GM19463 (cell line): ENCODE measurements around the gene GIMAP8.

Source experiments
- ATAC-seq: cut with Tn5 transposase; IDR thresholded peaks from one replicate; pipeline ENCODE4 v1.9.1; 2021; ENCODE audit warnings: mild to moderate bottlenecking, moderate library complexity; ENCODE audit not compliant: unreplicated experiment

Gene GIMAP8

GRCh38 chr7:150410680-150411346 is 39.6 kb upstream of the GIMAP8 start:
- no peak for ATAC-seq

- no peak for ATAC-seq
These were observed 38.8 kb upstream of the GIMAP8 start for GRCh38 chr7:150411606-150412005.

GRCh38 chr7:150412016-150412415 is 38.4 kb upstream of the GIMAP8 start:
- ATAC-seq: no peak

GRCh38 chr7:150412518-150413488 is 37.6 kb upstream of the GIMAP8 start:
- ATAC-seq: no peak

GRCh38 chr7:150413640-150414081 is 36.8 kb upstream of the GIMAP8 start:
- ATAC-seq: no peak

GRCh38 chr7:150415161-150416153 is 35.0 kb upstream of the GIMAP8 start:
- no peak for ATAC-seq

GRCh38 chr7:150417239-150417638 is 33.2 kb upstream of the GIMAP8 start:
- no peak for ATAC-seq

GRCh38 chr7:150417863-150418262 is 32.6 kb upstream of the GIMAP8 start:
- ATAC-seq: no peak

- ATAC-seq: no peak
These were observed 30.2 kb upstream of the GIMAP8 start for GRCh38 chr7:150420242-150420641.

GRCh38 chr7:150420987-150421674 is 29.3 kb upstream of the GIMAP8 start:
- ATAC-seq: peak; percentile 99

GRCh38 chr7:150421831-150422230 is 28.6 kb upstream of the GIMAP8 start:
- ATAC-seq: no peak

GRCh38 chr7:150425670-150426069 is 24.8 kb upstream of the GIMAP8 start:
- no peak for ATAC-seq

GRCh38 chr7:150428671-150429451 is 21.6 kb upstream of the GIMAP8 start:
- peak; percentile 69 for ATAC-seq

GRCh38 chr7:150429699-150430098 is 20.7 kb upstream of the GIMAP8 start:
- no peak for ATAC-seq

GRCh38 chr7:150430465-150431085 is 19.9 kb upstream of the GIMAP8 start:
- ATAC-seq: no peak

GRCh38 chr7:150431839-150432658 is 18.4 kb upstream of the GIMAP8 start:
- ATAC-seq: no peak

- peak; percentile 30 for ATAC-seq
These were observed 17.2 kb upstream of the GIMAP8 start for GRCh38 chr7:150432915-150433892.
